SKM-1 treated with dmso at 0.1 percent for 144 hours (cell line): ENCODE measurements around the gene CEP55.
"Not testable (repeated sequence)": the region's sequence is repeated elsewhere in the genome, so short reads cannot be mapped to it uniquely, and the experiment has no call there.

Source experiments
- DNase-seq: peaks from one replicate; lab custom pipeline; 2025; ENCODE audit not compliant: unreplicated experiment; lab: John Stamatoyannopoulos, UW

The CEP55 gene

DNA sequence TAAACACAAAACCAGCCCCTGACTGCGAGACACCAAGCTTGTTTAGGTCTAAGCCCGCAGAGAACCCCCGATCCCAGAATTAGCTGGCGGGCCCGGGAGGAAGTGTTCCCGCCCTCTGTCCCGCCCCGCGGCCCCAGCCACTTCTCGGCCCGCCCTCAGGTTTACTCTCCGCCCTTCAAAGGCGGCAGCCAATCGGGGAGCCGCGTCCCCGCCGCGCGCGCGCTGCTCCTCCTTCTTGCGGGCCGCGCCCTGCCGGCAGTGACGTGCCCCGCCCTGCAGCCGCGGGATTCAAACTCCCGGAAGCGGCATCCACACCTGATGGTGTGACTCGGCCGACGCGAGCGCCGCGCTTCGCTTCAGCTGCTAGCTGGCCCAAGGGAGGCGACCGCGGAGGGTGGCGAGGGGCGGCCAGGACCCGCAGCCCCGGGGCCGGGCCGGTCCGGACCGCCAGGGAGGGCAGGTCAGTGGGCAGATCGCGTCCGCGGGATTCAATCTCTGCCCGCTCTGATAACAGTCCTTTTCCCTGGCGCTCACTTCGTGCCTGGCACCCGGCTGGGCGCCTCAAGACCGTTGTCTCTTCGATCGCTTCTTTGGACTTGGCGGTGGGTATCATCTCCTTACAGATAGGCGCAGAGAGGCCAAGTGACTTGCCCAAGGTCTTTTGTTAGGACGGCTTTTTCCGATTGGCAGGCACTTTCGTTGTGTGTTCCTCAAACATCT lies at the start of gene CEP55:
Gene CEP55, plus strand, starts transcription at position 291 of the 720 bp plus-strand sequence. CDS start 3,440 bp downstream, outside the sequence.
- peak; percentile 93 for DNase-seq

DNA sequence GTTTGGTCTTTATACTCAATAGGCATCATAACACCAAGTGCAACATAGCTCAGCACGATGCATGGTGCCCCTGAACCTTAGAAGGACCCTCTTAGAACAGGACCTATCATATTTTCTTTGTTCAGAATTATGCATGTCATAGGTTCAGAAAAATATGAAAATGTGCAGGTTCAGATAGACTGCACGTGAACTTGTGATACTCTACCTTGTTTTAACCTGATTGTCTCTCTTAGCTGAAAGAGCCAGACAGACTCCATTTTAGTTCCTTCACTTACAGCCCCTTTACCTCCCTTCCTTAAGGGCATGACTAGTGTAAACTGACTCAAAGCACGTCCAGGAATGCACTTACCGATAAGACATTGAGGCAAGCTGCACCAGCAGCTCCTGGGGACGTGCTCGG lies 49.4 kb upstream of the CEP55 start:
- DNase-seq = no peak

DNA sequence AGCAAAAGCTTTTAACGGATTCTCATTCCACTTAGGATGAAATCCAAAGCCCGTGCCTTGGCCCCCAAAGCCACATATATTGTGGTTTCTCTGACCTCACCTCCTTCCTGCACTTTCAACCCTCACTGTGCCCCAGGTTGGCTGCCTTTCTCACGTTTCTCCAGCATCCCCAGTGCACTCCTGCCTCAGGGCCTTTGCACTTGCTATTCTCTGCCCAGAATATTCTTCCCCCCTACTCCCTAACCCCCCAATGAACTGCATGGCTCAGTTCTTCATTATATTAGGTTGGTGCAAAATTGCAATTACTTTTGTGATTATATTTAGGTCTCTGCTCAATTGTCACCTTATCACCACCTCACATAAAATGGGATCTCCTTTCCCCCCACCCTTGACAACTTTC lies 48.4 kb upstream of the CEP55 start:
- DNase-seq = no peak

DNA sequence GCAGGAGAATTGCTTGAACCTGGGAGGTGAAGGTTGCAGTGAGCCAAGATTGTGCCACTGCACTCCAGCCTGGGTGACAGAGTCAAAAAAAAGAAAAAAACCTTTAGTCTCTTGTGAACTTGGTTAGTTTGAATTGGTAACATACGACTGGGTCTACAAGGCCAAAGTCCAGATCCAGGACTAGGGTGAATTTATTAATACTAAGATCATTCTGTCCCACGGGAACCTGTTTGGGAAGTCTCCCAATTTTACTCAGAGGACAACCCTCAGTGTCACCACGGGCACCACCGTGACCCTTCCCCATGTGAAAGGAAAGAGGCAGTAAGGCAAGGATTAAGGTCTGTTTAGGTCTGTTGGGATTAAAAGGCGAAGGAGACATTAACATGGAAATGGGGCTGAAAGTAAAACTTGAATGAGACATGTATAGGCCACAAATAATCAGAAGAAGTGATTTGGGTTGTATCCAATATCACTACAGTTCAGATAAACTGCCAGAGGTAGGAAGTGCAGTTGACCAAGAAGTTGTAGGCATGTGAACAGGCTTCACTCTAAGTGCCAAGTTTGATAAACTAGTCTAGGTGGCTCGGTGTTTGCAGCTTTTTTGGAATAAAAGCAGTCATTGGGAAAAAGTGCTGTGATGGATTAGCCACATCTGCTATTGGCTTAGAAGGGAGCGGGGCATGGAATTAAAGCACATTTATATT lies 45.0 kb upstream of the CEP55 start:
- DNase-seq = no peak

DNA sequence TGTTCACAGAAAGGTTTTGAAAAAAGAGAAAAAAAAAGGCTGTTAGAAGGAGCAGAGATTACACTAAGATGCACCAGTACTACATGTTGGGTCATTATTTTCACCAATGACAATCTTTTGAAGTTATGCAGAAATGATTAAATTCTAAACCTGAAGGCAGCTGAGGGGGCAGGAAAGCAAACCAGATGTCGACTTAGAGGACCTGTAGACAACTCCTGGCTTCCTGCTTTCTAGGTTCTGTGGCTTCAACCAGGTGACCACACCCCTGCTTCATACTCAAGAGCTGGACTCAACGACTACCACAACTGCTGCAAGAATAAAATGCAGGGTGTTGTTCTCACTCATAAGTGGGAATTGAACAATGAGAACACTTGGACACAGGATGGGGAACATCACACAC lies 44.3 kb upstream of the CEP55 start:
- DNase-seq = no peak

DNA sequence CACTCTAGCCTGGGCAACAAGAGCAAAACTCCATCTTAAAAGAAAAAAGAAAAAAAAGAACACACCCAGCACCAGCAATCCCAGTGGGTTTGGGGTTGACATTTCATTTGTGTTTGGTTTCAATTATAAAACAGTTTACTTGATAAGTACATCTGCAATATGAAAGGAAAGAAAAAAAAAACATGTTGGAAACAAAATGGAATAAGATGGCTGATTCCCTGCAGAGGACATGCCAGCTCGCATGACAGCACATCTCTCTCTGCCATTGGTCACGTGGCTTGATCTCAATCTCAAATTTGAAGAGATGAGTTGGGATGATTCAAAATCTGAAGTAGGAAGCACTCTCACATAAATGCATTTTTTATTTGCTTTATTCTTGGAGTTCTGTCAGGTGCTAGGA lies 42.3 kb upstream of the CEP55 start:
- no peak for DNase-seq

DNA sequence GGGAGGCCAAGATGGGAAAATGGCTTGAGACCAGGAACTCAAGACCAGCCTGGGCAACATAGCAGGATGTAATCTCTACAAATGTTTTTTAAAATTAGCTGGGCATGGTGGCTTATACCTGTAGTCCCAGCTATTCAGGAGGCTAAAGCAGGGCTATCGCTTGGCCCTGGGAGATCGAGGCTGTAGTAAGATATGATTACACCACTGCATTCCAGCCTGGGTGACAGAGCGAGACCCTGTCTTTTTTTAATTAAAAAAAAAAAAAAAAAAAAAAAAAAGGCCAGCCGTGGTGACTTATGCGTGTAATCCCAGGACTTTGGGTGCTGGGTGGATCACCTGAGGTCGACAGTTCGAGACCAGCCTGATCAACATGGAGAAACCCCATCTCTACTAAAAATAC lies 41.7 kb upstream of the CEP55 start:
- no peak for DNase-seq

DNA sequence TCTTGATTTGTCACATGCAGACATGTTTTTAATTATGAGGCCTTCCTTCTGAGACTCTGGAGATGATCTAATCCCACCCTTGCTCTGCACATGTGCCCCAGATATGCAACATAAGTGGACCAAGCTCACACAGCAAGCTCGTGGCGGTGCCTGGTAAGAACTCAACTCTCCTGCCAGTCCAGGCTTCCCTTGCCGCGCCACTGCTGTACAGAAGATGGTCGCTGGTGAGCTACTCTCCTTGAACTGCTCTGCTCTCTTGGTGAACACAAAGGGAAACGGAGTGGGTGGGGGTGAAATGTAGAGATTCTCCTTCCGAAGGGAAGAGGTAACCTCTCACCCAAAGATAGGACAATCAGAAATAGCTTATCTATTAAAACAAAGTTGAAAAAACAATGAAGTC lies 39.9 kb upstream of the CEP55 start:
- DNase-seq = no peak

DNA sequence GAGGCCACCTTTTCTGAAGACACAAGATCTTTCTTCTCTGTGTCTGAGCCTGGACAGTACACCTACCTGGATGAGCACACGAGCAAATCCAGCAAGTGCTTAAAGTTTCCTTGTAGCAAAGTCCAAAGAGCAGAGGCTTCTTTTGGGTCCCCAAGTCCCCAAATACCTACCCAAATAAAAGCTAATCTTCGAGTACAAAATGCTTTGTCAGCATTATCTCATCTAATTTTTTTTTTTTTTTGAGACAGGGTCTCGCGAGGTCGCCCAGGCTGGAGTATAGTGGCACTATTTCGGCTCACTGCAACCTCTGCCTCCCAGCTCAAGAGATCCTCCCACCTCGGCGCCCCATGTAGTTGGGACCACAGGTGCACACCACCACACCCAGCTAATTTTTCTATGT lies 38.9 kb upstream of the CEP55 start:
- DNase-seq = no peak

DNA sequence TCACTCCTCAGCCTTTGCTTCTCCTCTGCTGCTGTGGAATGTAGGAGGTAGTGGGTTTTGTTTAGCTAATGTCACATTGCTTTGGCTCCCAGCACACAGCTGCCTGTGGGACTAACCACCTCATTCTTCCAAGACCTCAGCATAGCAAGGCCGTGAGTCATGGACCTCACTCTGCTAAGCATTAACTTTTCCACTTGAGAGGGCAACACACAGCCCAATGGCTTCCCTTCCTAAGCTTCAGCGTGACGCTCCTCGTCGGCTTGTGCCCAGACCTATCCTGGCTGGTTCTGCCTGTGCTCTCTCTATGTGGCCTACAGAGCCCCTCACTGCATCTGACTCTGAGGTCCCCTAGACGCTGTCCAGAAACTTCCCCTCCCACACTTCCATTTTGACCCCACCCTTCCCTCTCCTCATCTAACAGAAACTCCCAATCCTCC lies 37.6 kb upstream of the CEP55 start:
- no peak for DNase-seq

DNA sequence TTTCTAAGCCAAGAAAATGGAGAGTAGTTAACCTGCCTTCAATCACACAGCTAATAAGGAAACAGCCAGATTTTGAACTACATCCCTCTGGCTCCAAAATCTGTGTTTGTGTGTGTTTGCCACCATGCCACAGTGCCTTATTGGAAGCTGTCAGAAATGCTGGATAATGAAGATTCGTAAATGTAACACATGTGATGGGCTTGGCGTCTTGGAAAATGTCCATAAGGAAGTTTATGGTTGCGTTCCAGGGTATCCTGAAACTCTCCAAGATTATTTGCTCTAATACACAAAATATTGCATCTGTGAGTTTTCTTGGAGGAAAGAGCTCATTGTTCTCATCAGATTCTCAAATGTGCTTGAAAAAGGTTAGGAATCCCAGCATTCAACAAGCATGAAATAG lies 36.9 kb upstream of the CEP55 start:
- no peak for DNase-seq

DNA sequence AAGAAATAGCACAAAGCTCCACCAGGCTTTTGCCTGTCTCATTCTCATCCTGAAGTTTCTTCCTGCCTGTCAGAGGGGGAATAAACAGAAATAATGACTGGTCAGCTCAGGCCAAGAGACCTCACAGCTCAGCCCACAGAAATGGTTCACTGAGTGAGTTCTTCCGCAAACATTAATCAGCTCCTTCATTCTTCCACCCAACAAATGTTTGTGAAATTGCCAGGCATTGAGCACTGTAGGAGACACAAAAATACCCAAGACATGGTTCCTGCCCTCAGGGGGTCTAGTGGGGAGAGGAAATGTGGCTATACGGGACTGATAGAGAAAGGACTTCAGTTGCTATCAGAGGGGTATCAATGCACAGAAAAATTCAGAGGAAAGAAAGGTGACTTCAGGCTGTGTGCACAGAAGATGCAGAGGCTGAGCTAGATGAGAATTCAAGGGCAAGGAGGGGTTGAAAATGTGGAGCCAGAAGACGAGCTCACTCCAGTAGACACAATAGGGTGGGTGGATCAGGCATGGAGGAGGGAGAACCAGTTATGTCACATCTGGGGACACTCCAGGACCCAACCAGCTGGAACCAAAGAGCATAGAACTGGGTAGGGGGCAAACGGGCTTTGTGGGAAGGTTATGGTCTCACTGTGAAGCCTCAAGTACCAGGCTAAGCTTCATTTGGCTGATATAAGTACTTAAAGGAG lies 35.2 kb upstream of the CEP55 start:
- no peak for DNase-seq

DNA sequence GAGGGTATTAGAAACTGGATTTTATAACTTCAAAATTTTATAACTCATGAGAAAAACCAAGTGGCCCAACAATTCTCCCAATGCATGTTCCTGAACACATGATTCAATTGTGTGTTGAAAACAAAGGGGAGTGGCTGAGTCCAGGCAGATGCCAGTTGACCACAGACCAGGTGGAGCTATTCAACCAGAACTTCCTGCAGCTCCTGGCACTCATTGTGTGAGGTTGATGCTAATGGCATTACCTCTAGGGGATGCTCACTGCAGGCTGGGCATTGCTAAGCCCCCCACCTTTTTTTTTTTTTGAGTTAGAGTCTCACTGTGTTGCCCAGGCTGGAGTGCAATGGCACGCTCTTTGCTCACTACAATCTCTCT lies 34.6 kb upstream of the CEP55 start:
- DNase-seq = peak; percentile 15

DNA sequence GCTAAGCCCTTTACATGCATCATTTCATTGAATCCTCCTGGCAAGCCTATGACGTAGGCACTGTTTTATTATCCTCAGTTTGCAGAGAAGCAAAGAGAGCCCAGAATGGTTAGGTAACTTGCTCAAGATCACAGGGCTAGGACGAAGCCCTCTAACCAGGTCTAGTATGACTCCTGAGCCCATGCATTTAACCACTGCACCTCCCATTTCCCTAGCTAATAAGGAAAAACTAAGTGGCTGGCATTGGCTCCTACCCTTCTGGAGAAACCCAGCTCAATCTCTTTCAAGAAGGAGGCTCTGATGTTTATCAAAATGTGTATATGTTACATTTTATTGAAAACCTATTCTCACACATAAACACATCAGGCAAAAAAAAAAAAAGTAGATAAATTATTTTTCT lies 34.0 kb upstream of the CEP55 start:
- no peak for DNase-seq

DNA sequence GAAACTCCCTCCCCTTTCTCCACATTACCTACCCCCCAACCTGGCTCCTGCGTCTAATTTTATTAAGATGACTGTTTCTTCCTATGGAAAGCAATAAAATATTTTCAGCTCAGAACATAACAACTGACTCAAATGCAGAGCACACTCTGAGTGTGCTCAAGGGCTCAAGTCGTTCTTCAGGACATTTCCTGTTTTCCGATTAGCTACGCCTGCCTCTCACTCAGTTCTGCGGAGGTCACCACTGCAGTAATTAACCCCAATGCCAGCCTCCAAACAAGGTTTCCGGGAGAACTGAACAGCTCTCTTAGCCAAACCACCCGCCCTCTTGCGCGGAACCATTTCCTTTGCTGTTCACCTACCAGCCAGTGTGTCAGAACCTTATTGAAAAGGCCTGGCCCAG lies 33.5 kb upstream of the CEP55 start:
- DNase-seq = peak; percentile 74

DNA sequence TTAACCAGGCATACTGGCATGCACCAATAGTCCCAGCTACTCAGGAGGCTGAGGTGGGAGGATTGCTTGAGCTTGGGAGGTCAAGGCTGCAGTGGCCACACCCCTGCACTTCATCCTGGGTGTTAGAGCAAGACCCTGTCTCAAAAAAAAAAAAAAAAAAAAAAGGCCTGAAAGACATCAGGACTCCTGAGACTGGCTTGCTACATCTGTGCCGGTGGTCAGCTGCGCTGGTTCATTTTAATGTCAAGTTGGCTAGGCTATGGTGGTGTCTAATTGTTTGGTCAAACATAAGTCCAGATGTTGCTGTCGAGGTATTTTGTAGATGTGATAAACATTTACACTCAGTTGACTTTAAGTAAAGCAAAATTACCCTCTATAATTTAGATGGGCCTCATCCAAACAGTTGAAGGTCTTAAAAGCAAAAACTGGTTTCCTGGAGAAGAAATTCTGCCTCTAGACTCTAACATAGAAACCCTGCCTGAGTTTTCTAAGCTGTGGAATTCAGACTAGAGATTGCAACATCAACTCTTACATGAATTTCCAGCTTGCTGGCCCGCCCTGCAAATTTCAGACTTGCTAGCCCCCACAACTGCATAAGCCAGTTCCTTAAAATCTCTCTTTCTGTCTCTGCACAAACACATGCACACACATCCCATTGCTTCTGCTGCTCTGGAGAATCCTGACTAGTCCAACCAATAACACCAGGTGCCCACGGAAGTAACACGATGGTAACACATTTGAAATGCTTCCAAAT lies 32.5 kb upstream of the CEP55 start:
- peak; percentile 83 for DNase-seq

DNA sequence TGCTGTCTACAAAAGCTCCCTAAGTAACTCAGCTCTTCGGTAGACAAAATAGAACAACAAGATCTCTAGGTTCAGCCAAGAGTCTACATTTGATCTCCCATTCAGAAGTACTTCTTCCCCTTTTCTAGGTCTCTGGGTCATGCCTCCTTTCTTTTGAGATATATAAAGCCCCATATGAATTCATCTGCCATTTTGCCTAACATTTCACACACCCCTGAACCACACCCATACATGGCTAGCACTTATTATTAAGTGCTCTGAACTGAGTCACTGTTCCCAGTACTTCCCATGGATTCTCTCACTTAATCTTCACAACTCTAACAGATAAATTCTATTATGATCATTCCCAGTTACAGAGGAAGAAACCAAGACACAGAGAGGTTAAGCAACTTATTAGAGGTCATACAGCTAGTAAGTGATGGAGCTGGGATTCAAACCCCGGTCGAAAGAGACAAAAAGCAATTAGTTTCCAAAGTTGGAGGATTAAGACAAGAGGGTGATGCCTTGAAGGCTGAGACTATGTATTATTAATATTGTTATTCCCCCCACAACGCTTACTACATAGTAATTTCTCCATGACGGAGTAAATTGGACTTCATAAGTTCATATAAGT lies 31.5 kb upstream of the CEP55 start:
- no peak for DNase-seq

DNA sequence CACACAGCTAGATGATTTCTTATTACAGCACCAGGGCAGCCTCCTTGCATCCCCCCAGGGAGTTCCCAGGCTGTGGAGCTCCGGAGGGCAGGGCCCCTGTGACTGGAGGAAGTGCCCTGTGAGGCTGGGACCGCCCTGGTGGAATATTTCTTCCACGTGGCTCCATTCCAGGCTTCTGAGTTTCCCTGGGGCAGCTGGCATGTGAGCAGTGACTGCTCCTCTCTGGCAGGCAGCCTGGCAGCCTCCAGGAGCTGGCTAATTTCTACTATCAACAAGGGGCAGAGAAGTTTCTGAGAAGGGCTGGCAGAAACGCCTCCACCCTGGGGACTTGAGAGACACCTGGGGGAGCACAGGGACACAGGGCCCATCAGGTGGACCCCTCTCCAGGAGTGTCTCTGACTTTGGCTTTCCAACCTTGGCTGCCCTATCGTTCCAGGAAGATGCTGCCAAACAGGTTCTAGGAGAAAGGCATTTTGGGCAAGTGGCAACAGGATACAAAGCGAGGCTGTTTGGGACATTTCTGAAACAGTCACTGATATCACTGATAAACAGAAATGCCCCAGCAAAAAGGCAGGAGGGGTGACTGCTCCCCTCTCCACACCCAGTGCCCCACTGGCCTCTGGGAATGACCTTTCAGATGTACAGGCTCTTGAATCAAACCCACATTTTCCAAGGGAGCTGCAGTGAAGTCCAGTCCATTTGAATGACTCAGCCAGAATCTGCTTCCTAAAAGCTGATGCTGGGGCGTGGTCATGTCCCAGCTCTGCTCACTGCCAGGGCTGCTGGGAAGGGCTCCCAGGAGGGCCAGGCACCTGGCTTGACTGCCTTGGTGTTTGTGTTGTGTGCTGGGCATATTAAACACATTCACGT lies 30.4 kb upstream of the CEP55 start:
- DNase-seq = no peak

DNA sequence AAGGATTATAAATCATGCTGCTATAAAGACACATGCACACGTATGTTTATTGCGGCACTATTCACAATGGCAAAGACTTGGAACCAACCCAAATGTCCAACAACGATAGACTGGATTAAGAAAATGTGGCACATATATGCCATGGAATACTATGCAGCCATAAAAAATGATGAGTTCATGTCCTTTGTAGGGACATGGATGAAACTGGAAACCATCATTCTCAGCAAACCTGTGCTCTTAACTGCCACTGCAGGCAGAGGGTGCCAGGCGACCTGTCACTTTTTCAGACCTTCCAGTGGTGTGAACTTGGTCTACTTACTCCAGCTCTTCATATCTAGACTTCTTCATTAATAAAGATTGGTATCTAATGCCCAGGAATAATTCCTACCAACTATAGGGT lies 28.8 kb upstream of the CEP55 start:
- DNase-seq = not testable (repeated sequence)
